ENCODE measurements around the gene FAM174A.

FAM174A gene

DNA sequence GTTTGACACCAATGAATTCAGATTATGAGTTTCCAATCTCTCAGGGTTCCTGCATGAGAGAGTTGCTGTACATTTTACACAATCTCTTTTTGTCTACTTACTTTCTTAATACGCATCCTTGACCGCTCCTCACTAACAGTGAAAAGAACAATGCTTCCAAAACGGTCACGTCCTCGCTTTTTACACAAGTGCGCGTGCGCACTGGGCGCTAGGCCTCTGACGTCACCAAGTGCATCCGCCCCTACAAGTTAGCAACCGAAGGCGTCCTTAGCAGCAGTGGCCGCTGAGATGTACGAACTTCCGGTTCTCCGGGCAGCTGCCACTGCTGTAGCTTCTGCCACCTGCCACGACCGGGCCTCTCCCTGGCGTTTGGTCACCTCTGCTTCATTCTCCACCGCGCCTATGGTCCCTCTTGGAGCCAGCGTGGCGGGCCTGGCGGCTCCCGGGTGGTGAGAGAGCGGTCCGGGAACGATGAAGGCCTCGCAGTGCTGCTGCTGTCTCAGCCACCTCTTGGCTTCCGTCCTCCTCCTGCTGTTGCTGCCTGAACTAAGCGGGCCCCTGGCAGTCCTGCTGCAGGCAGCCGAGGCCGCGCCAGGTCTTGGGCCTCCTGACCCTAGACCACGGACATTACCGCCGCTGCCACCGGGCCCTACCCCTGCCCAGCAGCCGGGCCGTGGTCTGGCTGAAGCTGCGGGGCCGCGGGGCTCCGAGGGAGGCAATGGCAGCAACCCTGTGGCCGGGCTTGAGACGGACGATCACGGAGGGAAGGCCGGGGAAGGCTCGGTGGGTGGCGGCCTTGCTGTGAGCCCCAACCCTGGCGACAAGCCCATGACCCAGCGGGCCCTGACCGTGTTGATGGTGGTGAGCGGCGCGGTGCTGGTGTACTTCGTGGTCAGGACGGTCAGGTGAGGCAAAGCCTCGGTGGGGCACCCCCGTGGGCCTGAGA is at the start of gene FAM174A:
Gene FAM174A, plus strand, starts transcription at position 315 of the 946 bp plus-strand sequence. Its CDS starts 157 bp downstream, at position 472.
- peak; percentile 96 for DNase-seq

DNA sequence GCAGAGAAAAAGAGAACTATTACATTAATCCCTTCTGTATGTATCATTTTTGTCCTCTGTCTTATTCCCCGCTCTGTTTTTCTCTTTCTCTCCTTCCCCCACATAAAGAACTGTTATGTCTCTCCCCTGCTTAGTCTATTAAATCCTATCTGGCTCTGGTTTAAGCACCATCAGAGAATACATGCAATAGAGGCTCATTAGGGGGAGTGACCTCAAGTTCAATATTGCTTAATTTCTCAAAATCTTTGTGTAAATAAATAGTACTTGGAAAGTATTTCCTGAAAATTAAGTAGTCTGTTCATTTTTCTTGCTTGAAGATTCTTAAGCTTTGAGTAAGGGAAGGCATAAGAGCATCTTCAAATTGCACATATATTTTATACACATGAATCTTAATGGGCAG is 41.2 kb upstream of the FAM174A start:
- no peak for DNase-seq

DNA sequence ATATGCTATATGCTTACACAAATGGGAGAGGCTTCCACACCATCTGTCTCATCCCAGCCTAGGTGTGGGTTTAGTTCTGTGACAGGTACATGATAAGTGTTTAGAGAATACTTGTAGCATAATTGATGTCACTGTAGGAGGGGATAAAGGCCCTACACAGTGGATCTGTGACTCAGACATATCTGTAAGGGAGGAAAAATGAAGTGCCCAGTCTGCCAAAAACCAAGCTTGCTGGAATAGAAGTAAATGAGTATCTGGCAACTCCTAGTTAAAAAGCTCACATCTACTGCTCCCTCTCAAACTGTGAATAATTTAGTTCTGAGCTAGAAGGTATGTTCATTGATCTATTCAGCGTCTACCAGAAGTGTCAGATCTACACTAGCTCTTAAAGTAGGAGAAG is 38.9 kb upstream of the FAM174A start:
- no peak for DNase-seq

DNA sequence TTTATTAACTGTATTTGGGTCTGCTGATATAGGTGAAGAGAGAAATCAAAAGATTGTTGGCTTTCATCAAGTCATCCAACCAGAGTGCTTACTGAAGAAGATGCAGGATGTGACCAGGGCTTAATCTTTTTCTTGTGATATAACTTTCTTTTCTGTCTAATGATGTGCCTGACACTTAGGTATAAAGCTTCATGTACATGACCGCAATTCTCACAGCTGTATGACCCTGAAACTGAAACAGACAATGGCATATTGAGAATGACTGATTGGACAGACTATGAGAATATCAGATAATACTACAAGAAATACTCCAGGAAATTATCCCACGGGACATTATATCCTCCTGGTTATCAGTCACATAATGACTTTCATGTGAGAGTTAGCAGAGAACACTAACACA is 32.5 kb upstream of the FAM174A start:
- DNase-seq, result no peak

DNA sequence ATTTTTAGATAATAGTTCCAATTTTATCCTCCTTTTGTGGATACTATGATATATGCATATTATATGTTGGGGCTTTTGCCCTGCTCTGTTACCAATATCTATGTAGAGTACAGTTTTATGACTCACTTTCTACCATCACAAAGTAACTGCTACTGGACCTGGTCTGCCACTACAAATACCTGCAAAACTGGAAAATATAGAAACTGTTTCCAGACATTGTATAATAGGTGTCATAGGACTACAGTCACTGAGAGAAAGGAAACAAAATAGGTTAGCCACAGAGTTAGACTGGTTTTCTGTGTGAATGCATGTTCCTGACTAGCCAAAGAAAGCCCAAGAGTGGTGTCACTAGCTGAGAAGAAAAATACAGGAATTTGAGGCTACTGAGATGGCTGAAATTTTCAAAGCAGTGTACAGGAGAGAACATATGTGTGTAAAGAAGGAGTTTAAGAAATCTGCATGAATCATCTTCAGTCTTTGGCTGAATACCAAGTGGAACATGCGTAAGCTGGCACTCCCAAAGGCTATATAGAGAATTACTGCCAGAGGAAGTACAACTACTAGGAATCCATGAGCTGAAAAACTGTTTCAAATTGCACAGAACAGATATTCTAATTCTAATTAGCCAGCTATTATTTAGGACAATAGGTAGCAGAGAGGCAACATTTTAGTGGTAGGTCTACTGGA is 29.0 kb upstream of the FAM174A start:
- DNase-seq, result no peak

DNA sequence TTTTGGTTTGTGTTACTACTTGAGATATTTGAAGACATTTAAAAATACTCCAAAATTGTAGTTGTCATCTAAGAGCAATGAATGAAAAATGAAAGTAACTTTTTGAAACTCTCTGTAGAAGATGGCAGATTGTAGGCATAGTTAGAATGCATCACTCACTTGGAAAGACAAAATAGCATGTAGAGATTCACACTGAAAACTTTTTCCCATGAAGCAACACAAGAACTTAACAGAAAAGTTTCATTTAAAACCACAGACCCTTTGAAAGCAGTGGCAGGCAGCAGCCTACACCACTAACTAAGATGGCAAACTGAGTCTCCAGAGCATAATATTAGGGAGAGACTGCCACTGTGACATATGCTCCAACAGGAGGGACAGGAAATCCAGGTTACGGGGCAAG is 18.9 kb upstream of the FAM174A start:
- DNase-seq, result no peak

DNA sequence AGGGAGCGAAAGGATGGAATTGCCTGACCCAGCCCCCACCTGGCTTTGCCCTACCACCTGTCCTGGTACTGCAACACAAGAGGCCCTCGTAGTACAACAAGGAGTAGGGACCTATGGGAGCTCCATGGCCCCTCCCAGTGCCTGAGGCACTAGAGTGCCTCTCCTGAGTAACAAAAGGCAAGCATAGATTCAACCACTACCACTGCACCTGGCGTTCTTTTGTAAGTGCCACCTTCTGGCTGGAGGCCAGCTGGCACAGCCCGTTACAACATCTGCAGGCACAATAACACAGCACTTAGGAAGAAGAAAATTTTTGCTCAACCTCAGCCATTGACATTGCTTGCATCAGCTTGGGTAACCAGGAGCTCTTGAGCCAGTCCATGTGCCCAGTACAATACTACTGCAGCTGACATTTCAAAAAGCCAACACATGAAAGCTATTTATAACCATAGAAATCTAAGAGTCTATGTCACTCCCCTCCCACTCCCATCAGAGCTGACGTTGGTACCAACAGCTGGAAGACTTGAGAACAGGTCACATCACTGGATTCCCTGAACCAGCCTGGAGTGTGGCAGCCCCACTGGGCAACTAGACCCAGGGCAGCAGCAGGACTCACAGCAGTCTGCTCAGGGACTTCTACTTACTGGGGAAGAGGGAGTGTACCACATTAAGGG is 17.7 kb upstream of the FAM174A start:
- DNase-seq, result no peak

DNA sequence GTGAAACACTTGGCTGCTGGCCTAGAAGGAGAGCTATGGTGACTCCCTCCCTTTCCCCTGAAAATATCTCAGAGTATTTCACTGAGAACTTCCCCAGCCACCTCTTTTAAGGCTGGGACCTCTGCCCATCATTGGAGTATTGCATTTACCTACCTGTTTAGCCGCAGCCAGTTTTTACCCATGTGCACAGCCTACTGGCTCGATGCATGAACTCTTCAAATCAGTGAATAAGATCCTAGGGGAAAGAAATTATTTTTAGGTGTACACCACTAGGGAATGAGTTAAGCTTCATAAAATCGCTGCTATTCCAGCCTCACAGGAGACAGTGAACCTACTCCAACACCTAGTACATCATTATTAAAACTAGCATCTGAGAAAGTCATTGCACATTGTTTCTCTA is 16.8 kb upstream of the FAM174A start:
- no peak for DNase-seq

DNA sequence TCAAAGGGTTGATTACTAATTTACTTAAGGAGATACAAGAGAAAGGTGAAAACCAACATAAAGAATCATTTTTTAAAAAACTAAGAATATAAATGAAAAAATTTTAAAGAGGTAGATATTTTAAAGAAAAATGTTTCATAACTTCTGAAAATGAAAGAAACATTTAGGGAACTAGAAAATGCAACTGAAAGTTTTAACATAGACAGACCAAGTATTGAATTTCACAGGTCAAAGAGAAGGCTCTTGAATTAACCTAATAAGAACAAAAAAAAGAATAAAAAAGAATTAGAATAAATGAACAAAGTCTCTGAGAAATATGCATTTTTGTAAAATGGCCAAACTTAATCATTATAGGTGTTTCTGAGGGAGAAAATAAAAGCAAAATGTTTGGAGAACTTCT is 16.1 kb upstream of the FAM174A start:
- no peak for DNase-seq

DNA sequence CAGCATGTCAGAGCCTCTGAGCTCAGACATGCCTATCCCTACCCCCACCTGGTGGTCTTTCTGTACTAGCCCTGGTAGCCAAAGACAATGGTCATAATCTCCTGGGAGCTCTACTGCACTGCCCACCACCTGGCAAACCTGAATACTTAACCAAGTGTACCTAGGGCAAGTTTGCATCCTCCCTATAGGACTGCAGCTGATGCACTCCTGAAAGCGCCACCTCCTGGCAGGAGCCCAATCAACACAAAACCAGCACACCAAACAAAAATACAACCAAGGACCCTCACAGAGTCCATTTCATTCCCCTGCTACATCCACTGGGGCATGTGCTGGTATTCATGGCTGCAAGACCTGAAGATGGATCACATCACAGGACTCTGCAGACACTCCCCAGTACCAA is 14.8 kb upstream of the FAM174A start:
- peak; percentile 62 for DNase-seq

DNA sequence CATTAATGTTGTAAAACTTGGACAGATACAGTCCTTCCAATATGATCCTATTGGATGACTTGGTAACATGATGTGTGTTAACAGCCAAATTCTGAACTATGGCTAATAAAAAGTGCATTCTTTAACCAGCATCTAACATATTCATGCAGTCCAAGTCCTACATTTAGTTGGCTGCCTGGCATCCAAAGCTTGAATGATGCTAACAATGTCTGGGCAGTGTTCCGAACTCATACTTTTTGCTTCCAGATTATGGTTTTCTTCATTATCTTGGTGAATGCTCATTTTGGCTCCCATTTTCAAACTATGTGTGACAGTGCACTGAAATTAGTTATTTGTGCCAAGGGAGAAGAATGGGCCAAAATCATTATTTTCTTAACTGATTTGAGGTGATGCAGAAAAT is 2.8 kb downstream of the FAM174A start:
- DNase-seq, result no peak

DNA sequence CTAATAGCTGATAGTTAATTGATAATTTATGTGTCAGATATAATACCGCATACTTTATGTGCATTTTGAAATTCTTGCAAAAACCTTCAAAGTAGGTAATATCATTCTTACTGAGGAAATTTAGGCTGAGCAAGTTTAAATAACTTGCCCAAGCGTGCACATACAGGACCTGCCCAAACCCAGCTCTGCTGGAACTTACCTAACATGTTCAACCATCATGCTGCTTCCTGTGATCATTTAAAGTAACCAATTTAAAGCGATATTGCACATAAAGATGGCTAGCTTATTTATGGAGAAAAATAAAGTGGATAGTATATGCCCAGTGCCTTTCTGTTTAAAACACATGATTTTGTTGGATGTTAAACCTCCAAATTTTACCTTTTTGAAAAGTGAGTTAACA is 4.3 kb downstream of the FAM174A start:
- DNase-seq, result no peak

DNA sequence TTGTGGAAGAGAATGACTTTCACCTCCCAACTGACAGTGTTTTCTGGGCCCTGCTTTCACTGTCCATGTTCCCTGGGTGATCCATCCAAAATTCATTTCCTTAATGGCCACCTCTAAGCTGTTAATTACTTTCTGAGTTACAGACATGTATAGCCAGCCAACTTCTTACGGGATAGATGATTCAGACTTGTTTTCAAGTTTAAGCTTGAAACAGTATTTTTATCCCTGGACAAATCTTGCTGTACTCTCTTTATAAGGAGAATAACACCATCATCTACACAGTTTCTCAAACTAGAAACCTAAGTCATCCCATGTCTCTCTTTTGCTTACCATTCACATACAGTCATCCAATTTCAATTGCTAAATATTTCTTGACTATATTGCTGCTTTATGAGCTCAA is 6.9 kb downstream of the FAM174A start:
- DNase-seq, result no peak

DNA sequence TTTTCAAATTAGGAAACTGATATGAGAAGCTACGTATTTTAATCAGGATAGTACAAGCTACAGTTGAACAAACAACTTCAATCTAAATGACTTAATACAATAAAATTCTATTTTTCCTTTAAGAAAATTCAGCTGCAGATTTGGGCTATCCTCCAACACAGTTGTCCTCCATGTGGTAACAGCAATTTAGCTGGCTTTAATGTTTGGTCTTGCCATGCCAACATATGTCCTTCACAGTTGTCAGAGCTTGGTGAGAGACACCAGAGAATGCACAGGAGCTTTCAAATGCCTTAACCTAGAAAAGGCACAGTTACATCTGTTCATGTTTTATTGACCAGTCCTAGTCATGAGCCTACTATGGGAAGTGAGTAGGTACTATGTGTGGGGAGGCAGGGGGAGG is 10.8 kb downstream of the FAM174A start:
- DNase-seq, result no peak

DNA sequence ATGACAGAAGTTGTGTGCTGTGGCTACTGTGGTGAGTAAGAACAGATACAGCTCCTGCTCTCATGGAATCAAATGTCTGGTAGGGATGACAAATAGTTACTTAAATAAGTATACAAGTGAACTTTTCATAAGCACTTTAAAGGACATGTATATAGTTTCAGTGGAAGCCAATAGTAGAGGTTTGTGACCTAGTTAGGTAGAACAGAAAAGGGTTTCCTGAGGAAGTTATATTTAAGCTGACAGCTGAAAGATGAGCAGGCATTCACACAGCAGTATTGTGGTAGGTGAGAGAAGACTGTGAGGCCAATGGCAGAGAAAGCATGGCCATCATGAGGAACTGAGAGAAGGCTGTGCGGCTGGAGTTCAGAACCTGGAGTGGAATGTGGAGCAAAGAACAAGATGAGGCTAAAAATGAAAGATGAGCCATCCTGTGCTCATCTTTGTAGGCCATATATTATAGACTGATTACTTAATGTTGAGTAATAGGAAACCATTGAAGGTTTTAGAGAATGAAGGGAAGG is 15.4 kb downstream of the FAM174A start:
- no peak for DNase-seq

DNA sequence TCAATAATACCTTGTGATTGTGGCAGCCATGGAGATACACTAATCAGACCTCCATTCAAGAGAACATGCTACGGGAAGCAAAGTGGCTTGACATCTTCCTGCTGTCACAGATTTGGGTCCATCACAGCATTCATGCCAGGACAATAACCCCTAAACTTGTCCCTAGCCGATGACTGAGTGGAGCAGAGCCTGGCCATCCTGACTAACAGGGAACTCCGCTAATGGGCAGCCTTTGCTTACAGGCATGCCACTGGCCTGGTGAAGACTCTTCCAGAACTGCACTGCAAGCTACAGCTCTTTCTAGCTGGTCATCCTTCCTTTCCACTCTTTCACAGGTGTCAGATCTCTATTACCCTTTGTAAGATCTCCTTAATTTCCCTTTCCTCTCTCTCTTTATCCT is 16.0 kb downstream of the FAM174A start:
- DNase-seq, result no peak

DNA sequence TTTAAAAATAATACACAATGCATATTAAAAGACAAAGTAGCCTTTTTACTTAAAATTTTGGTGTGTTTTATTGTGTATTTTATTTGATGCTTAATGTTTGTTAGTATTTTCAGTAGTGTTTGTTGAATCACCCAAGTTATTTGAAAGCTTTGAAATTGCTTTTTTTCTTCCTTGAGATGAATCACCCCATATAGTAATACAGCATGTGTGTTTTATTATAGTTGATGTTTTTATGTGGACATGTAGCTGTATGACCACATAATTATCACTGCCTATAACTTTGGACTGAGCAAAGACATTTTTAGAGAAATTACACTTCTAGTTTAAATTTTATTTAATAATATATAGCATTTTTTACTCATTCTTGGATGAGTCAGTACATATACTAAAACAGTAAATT is 18.0 kb downstream of the FAM174A start:
- no peak for DNase-seq

DNA sequence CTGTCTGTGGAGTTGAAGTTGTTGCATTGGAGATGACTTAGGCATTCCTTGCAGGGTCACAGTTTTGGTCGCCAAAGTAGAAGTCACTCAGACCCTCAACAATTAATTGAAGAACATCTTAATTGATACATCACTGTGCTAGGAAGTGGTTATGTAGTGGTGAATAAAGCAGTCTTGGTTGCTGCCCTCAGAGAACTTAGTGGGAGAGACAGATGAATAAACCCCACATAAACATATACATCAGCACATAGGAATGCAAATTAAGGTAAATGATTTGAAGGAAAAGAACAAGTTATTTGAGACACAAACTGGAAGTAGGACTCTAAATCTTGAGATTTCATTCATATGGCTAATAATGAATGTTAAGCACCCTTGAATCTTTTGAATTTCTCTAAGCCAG is 25.7 kb downstream of the FAM174A start:
- DNase-seq, result no peak

DNA sequence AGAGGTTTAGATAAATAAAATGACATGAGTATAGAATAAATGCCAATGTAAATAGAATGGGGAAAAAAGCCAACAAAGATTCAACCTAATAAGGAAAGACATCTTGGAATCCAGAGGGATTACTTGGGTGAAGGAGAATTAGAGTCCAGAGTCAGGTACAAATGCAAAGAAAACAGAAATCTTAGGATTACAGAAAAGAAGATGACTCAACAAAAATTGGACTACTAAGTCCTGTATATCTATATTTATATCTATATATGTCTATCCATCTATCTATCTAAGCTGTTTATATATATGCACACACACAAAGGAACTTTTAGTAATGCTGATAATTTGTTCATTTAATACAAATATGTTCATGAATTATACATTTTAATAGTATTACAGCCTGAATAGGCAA is 27.6 kb downstream of the FAM174A start:
- DNase-seq, result no peak

DNA sequence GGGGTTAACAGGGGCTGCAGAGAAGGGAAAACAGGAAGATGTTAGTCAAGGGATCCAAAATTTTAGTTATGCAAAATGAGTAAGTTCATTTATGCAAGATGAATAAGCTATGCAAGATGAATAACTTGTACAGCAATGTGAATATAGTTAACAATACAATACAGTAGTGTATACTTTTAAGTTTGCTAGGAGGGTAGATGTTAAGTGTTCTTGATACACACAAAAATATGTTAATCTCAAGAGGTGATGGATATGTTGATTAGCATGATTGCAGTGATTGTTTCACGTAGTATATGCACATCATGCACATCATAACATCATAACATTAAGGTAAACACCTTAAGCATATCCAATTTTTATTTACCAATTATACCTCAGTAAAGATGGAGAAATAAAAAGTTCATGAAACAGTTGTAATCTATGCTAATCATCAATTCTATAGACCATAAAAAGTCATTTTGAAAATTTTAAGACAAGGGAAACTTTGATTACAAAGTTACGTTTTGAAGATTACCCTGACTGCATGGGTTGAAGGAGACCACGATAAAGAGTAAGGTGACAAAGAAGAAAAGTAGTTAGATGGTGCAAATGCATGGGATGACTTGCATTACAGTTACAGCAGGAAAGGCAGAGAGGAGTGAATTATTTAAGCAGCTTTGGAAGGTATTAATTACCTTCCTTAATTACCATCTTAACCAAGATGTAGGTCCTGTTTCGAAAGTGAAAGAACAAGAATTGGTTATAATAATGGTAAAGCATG is 31.4 kb downstream of the FAM174A start:
- no peak for DNase-seq

DNA sequence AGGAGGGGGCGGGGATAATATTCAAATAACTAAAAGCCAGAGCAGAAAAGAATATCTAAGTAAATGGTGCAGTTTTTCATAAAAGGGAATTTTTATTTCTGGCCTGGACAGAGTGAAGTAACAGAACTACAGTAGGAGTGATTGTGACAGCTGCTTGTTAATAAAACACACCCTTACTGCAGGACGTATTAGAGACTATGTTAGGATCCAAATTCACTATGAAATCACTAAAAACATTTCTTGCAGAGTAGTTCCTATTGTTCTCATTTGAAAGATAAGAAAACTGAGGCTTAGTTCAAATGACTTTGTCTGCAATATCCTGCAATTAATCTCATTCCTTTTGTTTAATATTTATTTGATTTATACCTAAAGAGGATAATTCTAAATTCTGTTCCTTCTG is 39.5 kb downstream of the FAM174A start:
- DNase-seq, result no peak

DNA sequence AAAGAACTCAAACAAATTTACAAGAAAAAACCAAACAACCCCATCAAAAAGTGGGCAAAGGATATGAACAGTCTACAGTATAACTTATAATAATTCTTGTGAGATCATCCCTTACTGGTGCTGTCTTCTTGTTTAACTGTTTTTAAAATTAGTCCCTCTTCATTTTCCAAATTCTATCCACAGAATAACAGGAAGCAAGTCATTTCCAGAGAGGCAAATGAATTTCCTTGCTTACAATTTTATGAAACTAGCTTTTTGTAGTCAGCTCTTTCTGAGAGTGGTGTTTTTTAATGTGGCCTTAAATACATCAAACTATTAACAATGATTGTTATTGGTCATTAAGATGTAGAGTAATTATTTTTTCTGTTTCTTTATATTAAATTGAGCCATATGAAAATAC is 40.6 kb downstream of the FAM174A start:
- no peak for DNase-seq

Measured in islet precursor cell (in vitro differentiated cells).